Stimulated activated CD4-positive, alpha-beta T cell treated with anti-CD3 and anti-CD28 coated beads, TNF-alpha, amount 100 ng/mL, for 48 hours (primary cell): ENCODE results near the gene SEC62.

Source experiments
- DNase-seq, 3 donors: peaks; one replicate each; pipeline ENCODE4 v3.0.0-alpha.2; 2020; ENCODE audit warnings: low read depth in 3 of 3

Gene SEC62

DNA sequence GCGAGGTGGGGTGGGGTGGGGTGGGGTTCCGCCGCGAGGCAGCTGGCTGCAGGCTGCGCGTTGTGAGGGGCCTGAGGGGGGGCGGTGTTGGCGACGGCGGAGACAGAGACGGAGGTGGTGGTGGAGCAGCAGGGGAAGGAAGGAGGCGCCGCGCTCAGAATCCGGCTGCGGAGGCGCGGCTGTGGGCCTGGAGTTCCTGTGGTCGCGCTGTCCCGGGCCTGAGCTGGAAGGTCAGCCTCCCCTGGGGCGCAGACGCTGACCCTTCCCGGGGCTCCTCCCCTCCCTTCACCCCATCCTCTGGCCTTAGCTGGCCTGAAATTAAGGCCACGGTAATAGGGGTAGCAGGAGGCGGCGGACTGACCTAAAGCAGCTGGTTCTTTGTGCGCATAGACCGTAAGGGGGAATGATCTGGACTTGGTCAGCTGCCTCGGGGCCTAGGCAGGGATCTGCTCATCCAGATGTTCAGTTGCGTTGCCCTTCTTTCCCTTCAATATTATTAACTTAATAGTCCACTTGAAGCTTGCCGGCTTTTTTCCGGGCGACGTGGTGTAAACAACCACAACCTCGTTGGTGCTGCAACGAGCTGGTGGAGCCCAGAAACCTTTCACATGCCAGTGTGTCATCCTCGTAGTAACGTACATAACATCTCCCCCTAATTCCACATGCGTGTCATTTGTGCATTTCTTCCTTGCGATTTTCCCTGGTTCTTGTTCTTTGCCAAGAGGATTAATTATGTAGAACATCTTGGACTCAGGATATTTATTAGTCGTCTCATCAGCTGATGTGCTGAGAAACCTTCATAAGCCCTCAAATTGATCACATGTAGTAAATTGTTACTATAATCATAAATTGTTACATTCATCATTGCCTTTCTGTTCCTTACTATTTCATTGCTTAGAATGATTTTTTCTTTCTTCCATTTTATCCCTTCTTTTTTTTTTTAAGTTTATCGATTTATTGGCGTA, 626 bp downstream of the SEC62 start:
- DNase-seq, result peak in 1 of 3 donors; percentile 27

DNA sequence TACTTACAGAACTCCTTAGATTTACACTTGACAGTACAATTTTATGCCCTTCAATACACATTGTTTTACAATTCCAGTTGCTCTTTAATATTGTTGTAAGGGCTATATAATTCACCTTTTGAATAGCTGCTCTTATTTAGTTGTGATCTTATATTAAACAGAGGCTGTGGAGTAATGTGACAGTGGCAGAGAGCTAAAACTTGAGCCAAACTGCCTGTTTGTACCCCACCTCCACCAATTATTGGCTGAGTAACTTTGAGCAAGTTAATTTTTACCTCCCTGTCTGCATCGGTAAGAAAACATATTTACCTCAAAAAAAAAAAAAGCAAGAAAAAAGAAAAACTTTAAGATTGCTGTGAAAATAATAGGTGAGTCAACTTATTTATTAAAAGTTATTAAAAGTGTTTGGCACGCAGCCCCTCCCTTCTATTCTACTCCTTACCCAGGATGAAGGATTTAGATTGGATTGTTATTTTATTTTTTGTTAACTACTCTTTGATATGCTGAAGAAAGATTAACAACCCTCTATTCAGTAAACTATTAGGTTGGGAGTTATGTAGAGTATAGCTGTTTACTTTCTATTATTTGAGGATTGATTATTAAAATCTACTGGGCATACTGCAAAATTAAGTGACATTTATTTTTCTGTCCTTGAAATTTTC, 1.7 kb downstream of the SEC62 start:
- no peak for DNase-seq

DNA sequence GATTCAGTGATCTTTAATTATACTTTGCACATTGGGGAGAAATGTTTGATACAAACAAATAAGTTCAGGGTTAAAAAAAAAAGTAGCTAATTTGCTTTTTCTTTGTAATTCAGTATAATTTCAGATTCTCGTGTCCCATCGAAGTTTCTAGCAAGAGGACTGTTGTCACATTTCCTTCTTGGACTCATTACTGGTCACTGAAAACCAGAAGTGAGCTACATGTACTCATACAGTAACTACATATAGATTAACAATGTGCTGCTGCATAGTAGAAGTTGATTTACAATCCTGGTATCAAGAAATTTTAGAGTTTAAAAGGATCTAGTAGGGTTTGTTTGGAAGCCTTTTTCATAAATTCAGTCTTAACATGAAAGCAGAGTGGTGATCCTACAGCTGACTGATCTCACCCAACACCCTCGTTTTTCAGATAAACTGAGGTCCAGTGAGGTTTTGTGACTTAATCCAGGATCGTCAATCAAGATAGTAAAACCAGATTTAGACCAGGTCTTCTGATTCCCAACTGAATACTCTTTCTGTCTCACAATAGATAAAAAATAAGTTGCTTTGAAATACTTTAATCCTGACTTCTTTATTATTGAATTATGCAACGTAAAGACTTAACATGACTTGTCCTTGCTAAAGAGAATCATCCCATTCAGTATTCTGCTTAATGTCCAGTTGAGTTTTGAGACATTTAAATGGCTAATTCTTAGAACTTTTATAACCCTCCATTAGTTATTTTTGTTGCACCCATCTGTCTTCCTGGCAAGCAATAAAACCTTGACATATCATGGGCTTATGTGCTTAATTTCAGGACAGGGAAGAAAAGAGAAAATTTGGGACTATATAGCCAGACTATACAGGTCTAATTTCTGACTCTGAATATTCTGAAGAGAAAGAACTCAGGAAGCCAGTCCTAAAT, 2.8 kb downstream of the SEC62 start:
- DNase-seq, result no peak

DNA sequence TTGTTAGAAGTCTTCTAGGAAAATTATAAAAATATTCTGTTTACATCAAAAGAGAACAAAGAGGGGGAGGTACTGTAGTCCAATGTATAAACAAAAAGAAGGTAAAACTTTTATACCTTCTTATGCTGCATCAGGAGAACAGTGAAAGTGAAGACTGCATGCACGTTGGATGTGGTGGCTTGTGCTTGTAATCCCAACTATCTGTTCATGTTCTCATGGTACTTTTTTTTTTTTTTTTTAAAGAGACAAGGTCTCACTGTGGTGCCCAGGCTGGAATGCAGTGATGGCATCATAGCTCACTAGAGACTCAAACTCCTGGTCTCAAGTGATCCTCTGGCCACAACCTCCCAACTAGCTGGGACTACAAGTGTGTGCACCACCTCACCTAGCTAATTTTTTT, 4.2 kb downstream of the SEC62 start:
- no peak for DNase-seq

DNA sequence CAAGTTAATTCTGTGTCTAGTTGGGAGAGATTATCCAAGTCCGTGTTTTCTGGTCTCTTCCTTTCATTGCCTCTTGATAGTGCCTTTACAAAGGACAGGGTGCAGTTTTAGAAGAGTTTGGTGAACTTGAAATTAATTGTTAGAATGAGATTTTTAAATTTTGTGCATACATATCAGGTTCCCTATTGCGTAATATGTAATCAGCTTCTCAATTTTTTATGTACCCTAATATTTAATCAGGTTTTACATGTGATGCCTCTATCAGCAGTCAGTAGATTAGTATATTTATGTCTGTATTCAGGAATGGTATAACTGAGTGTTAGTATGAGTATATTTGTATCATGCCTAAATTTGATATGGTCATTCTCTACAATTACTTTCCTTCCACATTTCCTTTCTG, 4.9 kb downstream of the SEC62 start:
- DNase-seq, result no peak

DNA sequence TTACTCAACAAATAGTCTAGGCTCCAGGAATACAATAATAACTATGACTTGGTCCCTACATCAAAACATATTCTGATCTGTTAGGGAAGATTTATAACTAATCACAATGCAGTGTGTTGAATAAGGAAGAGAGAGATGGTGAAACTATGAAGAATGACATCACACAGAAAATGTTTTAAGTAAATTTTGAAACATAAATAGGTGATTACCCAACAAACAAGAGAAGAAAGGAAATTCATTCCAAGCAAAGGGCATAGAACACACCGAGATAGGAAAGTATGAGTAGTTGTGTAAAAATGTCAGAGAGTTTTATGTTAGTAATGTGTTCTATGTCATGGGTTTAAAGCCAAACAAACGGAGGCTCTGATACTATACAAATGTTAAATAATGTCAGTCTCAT, 13.4 kb downstream of the SEC62 start:
- no peak for DNase-seq

DNA sequence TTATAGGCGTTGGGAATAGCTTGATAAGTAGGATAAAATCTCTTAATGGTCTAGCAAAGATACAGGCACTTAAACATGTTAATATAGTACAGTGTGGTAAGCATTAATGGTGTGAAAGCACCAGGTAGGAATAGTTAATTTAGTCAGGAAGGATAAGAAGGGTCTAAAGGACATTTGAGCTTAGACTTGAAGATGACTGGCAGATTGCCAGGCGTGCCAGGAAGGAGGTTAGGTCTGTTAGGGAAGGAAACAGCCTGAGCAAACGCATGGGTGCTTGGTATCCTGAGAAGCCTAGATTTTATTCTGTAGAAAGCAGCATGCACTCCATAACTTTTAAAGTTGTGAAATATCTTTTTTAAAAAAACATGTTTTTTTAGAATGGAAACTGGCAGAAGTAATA, 17.7 kb downstream of the SEC62 start:
- no peak for DNase-seq

DNA sequence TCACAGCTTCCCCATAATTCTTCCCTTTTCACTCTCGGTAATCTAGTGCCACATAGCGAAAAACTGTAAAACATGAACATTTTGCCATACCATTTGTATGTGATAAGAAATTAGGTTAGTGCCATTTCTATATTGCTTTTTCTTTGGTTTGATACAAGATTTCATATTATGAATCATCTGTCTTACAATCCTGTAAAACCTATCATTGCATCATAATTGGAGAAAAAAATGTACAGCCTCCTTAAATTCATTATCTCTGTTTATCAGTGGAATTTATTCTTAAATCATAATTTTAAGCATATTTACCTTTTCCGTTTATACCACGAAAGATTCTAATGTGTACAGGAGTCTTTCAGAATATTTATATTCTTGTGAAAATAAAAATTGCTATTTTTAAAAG, 23.8 kb downstream of the SEC62 start:
- no peak for DNase-seq

DNA sequence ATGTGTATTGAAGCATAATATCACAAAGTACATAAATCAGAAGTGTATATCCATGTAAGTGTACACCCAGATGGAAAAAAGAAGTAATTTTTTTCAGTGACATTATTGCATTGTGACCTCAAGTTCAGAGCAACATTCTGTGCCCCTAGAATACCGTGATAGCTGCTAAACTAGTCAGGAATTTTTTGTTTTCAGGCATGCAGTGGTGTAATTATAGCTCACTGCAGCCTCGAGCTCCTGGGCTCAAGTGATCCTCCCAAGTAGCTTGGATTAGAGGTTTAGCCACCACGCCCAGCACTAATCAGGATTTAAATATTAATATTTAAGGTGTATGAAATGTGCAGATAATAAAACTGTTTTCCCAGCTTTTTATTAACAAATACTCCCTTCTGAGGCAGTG, 25.5 kb downstream of the SEC62 start:
- DNase-seq, result no peak

DNA sequence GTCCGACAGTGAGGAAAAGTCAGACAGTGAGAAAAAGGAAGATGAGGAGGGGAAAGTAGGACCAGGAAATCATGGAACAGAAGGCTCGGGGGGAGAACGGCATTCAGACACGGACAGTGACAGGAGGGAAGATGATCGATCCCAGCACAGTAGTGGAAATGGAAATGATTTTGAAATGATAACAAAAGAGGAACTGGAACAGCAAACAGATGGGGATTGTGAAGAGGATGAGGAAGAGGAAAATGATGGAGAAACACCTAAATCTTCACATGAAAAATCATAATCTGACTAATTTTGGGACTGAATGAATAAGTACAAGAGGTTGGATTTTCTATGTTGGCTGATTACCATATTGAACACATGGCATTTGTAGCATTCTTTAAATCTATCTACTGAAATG, 26.2 kb downstream of the SEC62 start:
- DNase-seq, result no peak

DNA sequence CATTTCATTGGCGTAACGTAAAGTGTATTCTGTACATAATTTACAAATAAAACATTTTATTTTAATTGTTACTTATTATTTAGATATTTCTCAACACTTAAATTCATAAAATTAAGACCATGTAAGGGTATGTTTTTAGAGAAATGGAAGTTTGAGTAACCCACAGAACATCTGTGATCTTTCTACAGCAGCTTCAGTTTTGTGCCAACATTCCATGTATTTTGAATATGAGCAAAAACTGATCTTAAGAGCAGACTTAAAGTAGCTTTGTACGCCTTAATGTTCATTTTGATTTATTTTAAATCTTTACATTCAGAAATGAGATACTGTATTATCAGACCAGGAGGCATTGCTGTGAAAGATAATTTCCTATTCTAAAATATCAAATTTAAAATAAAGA, 27.2 kb downstream of the SEC62 start:
- DNase-seq, result no peak

DNA sequence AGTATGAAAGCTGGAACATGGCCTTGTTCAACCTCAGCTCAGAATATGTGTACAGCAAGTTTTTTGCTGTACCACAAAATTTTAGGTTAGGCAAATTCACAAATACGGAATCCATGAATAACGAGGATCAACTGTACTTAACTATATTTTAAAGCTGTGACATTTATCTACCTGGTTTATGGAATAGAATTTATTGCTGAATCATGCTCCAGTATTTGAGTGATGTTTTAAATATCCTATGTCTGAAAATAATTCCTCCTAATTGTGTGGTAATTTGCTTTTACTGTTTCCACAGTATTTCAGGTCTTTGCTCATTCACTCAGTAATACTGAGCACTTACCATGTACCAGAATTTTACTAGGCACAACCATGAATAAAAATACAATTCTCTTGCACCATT, 29.5 kb downstream of the SEC62 start:
- no peak for DNase-seq

DNA sequence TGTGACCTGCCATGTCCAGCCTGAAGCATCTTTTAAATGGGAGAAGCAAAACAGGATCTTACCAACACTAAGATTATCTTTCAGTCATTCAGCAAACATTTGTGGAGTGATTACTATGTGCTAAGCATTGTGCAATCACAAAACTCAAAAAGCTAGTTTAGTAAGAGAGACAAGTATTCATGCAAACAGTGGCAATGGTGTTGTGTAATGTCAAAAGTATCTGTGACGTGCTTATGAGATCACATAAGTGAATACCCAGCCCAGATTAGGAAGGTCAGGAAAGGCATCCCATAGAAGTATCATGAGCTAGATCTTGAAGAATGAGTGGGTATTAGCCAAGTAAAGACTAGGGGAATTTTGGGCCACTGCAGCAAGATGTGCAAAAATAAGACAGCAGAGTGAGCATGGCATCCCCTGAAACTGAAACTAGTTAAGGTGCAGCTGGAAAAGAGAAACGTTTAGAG, 32.1 kb downstream of the SEC62 start:
- no peak for DNase-seq

DNA sequence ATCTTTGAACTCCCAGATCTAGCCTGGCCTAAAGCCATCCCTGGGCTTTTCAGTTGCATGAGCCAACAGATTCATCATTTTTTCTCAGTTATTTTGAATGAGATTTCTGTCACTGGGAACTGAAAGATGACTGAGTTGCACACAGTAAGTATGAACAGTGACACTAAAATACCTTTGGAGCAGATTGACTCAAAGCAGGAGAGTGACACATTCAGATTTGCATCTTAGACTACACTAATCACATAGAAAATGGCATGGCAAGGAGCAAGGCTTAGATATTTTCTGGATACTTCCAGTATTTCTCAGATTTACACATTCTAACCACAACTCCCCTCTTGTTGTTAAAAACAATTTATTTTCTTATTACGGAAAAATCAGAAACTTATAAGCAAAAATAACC, 32.8 kb downstream of the SEC62 start:
- peak in 1 of 3 donors; percentile 2 for DNase-seq

DNA sequence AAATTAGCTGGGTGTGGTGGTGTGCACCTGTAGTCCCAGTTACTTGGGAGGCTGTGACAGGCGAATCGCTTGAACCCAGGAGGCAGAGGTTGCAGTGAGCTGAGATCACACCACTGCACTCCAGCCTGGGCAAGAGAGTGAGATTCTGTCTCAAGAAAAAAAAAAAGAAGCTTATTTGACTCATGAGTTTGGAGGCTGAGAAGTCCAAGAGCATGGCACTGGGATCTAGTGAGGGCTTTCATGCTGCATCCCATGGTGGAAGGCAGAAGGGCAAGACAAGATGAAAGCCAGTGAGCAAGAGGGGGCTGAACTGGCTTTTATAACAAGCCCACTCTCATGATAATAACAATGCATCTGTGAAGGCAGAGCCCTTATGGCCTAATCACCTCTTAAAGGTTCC, 33.4 kb downstream of the SEC62 start:
- no peak for DNase-seq

DNA sequence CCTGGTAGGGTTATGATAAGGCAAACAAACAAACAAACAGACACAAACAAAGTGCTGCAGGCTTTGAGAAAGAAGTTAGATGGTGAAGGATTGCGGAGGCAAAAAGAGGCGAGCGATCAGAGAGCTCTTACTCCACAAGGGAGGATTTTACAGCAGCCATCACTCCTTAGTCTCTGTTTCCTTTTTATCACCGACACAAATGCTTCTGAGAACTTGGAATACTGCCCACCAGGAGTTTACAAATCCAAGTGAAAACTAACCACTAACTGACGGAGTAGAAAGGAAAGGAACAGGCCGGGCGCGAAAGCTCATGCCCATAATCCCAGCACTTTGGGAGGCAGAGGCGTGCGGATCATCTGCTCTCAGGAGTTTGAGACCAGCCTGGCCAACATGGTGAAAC, 35.6 kb downstream of the SEC62 start:
- no peak for DNase-seq

DNA sequence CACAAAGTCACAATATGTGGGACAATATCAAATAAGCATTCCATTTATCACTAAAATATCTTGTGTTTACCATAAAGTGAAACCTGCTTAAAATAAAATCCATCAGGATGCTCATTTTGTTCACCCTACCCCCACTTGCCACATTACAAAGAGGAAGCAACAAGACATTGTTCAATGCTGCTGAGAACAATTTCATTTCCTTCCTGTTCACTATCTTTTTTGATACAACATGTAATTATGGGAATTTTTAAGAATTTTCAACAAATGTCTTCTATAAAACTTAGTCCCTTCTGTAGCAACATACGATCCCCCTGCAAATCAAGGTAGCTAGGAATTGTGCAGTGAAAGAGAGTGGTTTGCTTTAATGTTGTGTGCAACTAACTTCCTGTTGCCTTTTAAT, 36.3 kb downstream of the SEC62 start:
- DNase-seq, result no peak

DNA sequence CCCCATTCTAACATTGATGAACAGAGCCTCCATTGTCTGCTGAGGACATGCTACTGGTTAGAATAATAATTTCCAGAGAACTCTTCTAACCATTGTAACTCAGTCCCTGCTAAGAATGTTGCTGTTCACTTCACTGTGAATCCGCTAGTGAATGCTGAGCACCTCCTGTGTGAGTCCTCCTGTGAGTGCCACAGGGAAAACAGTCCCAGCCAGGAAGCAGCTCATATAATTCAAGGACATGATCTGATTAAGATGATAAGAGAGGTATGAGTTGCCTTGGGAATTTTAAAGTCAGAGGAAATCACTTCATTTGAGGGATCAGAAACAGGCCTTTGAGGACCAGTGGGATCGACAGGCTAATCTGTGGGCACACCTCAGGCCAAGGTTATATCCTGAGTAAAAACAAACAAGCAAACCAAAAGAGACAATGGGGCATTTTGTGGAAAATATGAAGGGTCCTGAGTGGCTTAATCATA, 37.3 kb downstream of the SEC62 start:
- DNase-seq, result no peak

DNA sequence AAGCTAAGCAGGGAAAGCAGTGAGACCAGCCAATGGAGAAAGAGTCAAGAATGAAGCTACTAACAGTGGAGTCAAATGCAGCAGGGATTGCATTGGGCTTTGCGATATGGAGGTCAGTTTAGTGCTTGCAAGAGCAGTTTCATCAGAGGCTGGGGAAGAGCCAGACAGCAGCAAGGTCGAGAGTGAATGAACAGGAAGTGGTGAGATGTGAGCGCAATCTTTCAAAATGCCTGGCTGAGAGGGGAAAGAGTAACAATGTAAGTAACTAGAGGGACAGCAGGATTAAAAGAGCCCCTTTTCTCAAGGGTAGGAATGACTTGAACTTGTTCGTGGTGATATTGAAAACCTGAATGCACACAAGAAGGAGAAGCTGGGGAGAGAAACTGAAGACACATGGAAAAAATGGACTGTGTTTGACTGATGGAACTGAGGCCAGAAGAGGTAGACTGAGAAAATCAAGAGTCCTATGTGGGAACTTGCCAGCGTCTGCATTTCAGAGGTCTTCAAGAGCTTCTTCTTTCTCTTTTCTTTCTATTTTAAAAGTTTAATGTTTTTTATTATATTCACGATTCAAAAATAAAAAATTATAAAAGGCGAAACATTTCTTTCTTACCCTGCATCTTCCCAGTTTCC, 40.5 kb downstream of the SEC62 start:
- DNase-seq, result no peak

DNA sequence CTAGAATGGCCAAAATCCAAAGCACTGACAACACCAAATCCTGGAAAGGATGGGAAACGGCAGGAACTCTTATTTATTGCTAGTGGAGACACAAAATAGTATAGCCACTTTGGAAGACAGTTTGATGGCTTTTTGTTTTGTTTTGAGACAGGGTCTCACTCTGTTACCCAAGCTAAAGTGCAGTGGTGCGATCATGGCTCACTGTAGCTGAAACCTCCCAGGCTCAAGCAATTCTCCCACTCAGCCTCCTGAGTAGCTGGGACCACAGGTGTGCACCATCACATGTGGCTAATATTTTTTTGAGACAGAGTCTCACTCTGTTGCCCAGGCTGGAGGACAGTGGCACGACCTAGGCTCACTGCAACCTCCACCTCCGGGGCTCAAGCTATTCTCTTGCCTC, 43.9 kb downstream of the SEC62 start:
- DNase-seq, result no peak

DNA sequence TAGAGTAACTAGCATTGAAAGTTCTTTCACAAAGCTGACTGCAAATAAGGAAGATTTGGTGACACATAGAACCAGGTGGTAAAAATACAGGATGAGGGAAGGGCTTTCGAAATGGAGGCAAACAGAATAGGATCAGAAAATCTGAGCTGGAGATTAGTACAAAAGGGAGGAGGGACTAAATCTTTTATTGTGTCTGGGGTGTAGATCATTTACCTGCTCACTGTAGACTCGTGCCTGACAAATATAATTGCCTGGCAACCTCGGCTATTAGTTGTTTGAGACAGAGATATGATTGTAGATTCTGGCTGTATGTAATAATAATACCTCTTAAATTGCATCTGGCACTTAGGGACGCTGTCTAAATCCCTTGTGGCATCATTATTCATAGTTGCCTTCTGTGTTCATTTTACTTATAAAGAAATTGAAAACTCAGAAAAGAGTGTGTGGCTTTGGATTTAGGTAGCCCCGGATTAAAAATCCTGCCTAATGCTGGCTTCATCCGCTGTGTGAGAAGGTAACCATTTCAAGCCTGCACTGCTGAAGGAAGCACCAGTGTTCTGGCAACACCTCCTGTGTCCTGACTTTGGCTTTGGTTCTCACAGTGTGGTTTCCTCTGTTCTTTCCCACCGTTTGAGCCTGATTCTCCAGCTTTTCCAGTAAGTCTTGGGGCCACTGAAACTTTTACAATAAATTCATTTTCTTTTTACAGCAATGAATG, 46.2 kb downstream of the SEC62 start:
- no peak for DNase-seq
